Glomerular visceral epithelial cell (primary cell): Measurements from ENCODE around the gene PLEKHJ1.

Experiments
- DNase-seq: peaks from one replicate; pipeline ENCODE4 v3.0.0-alpha.2; 2016; ENCODE audit errors: extremely low spot score

The PLEKHJ1 gene

DNA sequence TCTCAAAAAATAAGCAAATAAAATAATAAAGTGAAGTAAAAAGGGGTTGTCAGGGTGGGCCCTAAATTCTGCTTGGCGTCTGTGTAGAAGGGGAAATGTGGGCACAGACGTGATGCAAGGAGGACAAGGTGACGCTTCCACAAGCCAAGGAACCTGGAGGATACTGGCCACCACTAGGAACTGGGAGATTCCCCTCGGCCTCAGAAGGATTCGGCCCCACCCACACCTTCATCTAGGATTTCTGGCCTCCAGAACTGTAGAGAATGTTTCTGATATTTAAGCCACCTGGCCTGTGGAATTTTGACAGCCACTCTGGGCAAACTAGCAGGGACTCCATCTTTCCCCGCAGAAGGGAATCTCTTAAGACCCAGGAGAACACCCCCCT is 1.1 kb downstream of the PLEKHJ1 start:
- no peak for DNase-seq

- DNase-seq, result no peak
Measured at GRCh38 chr19:2233601-2234280, 2.4 kb downstream of the PLEKHJ1 start.

DNA sequence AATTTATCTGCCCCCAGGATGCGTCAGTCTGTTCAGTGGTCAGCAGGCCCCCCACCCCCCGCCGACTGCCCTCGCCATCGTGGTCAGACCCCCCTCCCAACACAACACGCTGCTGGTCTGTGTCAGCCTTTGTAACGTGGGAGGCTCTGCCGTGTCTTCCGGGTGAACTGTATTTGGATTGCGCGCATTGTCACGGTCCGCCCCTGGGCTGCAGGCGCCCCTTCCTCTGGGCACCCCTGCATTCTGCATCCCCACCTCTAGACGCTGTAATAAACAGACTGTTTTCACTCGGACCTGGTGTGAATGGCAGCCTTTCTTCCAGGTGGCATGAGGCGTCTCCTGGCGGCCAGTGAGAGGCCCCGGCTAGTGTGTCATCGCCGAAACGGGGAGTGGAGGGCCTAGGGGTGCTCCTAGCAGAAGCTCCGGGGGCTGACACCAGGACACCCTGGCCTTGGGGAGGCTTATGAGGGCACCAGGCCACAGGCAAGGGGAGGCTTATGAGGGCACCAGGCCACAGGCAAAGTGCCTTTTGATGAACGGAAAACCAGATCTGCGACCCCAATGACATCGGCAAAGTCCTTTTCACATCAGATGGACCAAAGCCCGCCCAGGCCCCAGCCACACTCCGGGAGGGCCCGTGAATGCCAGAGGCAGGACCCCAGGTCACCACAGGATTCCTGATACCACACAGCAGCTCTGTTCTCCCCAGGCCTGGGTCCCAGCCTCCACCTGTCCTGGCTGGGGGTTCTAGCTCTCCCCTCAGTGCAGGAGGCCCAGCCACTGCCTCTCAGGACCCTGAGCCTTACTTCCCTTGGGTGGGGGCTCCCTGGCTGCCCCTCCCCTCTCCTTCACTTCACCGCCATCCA is 3.6 kb downstream of the PLEKHJ1 start:
- DNase-seq, result no peak

GRCh38 chr19:2231621-2232221 is 4.4 kb downstream of the PLEKHJ1 start:
- DNase-seq, result no peak

DNA sequence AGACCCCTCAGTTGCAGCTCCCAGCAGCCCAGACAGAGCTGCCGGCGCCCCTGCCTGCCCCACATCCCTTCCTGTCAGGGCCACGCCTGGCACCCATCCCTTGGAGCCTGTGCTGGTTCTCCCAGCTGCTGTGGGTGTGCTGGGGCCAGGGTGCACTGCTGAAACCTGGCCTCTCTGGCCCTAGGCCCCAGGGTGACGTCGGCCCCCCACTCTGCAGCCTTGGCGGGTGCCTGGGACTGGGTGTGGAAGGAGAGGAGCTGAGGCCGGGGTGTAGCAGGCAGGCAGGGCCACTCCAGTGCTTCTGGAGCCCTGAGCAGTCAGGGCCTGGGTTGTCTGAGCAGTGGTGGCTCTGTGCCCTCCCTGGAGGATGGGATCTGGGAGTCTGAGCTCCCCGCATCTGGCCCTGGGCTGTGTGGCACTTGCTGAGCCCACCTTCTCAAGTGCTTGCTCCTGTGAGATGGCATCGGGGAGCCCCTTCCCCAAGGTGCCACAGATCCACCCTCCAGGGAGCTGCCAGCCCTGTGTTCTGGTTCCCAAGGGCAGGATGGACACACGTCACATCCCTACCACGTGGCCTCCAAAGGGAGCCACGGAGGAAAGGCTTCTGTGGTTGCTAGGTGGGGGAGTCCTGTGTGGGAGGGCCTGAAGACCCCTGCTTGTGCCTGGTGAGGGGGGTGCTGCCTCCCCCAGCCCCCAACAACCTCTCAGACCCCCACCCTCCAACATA is 5.2 kb downstream of the PLEKHJ1 start:
- no peak for DNase-seq

- no peak for DNase-seq
Measured at GRCh38 chr19:2230033-2230531, 6.0 kb downstream of the PLEKHJ1 start.

GRCh38 chr19:2229103-2230032 is 6.8 kb downstream of the PLEKHJ1 start:
- no peak for DNase-seq

GRCh38 chr19:2228157-2229030 is 7.7 kb downstream of the PLEKHJ1 start:
- no peak for DNase-seq

DNA sequence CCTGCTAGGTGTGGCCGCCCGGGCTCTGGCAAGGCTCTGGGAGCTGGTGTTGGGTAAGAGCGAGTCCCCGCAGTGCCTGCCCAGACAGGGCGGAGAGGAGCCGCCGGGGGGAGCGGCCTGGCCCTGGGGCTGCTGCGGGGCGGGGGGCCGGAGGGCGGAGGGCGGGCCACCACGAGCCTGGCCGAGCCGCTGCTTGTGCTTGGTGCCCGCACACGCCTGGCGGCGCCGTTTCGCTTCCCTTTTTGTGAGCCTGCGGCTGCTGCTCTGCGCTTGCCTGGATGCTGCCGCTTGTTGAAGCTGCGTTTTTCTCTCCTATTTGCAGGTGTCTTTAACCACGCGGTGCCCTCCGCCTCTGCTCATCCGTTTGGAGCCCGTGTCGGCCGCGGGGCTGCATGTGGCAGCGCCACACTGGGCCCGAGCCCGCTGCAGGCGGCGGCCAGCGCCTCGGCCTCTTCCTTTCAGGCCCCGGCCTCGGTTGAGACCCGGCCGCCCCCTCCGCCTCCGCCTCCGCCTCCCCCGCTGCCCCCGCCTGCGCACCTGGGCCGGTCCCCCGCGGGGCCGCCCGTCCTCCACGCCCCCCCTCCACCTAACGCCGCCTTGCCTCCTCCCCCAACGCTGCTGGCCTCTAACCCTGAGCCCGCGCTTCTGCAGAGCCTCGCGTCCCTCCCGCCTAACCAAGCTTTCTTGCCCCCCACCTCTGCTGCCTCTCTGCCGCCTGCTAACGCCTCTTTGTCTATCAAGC is 8.5 kb downstream of the PLEKHJ1 start:
- no peak for DNase-seq

DNA sequence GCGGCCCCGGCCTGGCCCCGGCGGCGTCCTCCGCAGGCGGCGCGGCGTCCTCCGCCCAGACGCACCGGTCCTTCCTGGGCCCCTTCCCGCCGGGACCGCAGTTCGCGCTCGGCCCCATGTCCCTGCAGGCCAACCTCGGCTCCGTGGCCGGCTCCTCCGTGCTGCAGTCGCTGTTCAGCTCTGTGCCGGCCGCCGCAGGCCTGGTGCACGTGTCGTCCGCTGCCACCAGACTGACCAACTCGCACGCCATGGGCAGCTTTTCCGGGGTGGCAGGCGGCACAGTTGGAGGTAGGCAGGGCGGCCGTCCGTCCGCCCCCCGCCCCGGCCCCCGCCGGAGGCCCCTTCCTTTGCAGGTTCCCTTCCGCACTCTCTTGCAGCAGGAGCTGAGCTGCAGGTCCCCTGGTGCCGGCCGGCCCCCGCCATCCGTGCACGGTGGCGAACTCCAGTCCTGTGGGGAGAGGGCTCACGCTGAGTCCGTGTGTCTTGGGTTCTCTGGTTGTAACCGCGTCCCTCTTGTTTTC is 9.2 kb downstream of the PLEKHJ1 start:
- DNase-seq, result no peak

- no peak for DNase-seq
Measured at GRCh38 chr19:2226051-2226839, 9.9 kb downstream of the PLEKHJ1 start.

GRCh38 chr19:2225415-2226050 is 10.6 kb downstream of the PLEKHJ1 start:
- DNase-seq, result no peak

DNA sequence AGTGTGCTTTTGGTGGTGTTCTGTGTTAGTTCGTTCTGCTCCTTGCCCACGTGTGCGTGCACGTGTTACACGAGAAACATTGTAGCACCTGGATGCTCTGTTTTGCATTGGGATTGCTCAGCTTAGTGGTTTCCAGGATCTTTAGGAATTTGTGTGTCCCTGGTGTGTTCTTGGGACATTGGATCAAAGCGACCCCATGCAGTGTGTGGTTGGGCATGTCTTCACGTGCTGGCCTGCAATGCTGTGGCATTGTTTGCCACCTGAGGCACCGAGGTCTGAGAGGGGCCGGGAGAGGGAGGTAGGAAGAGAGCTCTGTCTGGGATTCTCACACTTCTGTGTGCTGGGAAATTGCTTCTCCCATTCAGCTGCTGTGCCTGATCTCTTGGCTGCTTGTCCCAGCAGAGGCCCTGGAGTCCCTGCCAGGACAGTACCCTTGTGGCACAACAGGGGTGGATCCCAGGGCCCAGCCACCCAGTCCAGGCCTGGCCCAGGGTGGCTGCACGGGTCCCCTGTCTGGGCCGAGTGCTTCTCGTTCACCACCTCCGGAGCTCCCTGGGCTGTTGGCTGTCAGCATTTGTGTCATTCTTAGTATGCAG is 11.3 kb downstream of the PLEKHJ1 start:
- DNase-seq, result no peak

- DNase-seq, result no peak
Measured at GRCh38 chr19:2223959-2224358, 12.2 kb downstream of the PLEKHJ1 start.

DNA sequence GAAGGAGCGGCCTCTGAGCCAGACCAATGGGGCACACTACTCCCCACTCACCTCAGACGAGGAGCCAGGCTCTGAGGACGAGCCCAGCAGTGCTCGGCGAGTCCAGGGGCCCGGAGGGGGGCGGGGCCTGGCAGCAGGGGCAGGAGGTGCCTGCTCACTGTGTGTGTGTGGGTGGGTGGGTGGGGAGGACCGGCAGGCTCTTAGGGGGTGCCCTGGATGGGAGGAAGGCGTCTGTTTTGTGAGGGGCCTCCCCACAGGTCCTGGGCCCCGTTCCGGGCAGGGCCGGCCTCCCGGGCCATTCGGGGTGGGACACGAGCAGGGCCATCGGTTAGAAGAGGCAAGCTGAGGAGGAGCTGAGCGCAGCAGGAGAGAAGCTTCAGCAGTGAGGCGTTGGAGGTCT is 12.7 kb downstream of the PLEKHJ1 start:
- no peak for DNase-seq

DNA sequence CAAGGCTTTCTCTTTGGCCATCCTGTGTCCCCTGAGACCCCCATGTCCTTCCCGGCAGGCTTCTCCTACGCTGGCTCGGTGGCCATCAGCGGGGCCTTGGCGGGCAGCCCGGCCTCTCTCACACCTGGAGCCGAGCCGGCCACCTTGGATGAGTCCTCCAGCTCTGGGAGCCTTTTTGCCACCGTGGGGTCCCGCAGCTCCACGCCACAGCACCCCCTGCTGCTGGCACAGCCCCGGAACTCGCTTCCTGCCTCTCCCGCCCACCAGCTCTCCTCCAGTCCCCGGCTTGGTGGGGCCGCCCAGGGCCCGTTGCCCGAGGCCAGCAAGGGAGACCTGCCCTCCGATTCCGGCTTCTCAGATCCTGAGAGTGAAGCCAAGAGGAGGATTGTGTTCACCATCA is 14.2 kb downstream of the PLEKHJ1 start:
- no peak for DNase-seq

GRCh38 chr19:2221250-2221831 is 14.8 kb downstream of the PLEKHJ1 start:
- no peak for DNase-seq
